Measurements from ENCODE around the gene BBOX1.
"Not testable (repeated sequence)": the region's sequence is repeated elsewhere in the genome, so short reads cannot be mapped to it uniquely, and the experiment has no call there.

The BBOX1 gene

DNA sequence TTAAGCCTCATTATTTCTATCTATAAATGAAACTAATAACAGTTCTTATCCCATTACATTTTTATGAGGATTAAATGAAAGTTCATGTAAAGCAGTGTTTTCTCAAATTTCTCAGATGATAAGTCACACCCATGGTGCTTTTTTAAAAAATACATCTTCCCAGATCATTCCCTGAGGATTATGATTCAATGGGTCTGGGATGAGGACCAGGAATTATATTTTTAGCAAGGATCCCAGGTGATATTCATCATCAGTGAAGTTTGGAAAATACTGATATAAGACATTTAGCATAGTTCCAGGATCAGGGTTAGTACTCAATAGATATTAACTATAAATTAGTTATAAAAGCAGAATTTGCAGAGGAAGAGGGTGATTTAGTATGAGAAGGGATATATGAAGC lies 89.1 kb downstream of the BBOX1 start:
- DNase-seq (ENCODE audit: low spot score): no peak

DNA sequence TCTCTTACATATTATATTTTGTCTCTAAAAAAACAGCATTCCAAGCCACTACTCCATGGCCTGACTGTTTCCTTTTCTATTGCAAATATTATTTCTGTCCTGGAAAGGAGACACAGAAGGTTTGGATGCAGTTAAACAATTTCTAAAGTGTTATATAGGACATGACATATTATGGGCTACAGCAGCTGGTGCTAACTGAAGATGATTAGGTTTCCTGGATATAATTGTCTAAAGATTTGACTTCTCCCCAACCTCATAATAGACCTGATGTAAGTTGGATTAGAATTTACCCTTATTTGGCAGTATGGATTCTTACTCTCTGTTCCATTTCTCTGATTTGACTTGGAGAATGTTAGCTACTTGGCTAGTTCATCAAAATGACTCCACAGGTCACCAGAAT lies 90.2 kb downstream of the BBOX1 start:
- DNase-seq (ENCODE audit: low spot score): no peak

DNA sequence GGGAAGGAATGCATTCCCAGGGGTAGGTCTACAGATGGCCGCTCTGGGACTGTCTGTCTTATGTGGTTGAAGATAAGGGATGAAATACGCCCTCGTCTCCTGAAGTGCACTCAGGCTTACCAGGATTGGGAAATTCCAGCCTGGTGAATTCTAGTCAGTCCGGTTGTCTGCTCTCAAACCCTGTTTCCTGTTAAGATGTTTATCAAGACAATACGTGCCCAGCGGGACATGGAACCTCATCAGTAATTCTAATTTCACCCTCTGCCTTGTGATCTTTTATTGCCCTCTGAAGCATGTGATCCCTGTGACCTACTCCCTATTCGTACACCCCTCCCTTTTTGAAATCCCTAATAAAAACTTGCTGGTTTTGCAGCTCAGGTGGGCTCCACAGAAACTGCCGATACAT lies 95.3 kb downstream of the BBOX1 start:
- not testable (repeated sequence) for DNase-seq (ENCODE audit: low spot score)

DNA sequence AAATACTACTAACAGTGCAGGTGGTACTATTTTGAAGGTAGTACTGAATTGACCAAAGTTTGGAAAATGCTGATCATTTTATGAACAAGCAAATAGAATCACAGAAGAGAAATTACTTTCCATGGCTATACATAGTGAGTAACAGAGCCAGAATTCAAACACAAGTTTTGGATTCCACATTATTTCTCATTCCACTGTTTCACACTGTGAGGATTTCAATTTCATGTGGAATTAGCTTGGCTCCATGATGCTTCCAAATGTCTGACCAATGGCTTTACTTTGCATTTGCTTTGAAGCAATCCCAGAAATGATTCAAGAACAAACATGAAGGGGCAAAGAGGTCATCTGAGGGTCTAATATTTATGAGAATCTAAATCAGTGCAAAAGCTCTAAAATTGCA lies 98.1 kb downstream of the BBOX1 start:
- no peak for DNase-seq (ENCODE audit: low spot score)

DNA sequence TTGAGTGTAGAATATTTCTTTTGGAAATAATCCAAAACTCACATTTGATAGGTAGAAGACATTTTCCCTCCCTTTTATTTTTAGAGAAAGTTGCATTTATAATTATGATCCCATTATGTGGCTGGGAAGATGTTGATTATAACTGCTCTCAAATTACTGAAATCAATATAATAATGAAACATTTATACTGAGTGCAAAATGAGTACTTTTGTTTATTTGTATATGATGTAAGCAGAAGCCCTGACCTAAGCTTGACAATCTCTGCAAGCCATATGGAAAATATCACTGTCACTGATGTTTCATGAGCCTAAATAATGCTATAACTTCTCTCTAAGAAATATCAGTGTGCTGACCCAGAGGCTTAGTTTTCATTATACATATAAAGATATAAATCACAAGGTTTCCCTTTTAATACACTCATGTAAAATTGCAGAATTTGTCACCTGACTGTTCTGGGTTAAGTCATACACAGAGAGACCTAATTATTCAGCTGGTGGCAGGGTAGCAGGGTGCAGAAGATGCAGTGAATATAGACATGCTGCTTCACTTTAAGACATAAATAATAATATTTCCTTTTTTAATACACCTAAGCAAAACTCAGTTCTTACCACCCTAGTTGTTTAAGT lies 99.2 kb downstream of the BBOX1 start:
- no peak for DNase-seq (ENCODE audit: low spot score)

DNA sequence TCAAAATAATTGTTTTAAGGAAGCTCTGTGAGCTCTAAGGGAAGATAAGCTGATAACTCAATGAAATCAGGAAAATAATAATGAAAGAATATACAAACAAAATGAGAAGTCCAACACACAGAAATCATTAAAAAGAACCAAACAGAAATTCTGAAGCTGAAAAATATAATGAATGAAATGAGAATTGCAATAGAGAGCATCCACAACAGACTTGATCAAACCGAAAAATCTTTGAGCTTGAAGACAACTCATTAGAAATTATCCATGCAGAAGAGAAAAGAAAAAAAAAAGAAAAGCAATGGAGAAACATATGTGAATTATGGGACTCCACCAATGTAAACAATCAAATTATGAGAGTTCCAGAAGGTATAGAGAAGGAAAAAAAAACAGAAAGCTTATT lies 101.0 kb downstream of the BBOX1 start:
- no peak for DNase-seq (ENCODE audit: low spot score)

DNA sequence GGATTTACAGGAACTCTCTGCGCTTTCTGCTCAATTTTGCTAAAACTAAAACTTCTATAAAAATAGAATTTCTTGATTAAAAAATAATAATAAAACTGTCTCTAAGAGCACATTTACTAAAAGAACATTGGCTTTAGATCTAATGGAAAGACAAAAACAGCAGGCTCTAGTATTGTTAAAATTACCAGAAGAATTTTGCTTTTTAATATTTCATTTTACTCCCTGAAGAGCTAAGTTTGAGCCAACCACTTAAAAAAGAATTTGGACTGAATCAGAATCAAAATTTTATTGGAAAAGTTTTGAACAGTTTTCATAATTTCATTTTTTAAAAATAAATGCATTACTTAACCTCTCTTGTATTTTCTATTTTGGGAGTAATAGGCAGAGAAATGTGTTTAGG lies 107.3 kb downstream of the BBOX1 start:
- DNase-seq (ENCODE audit: low spot score): no peak

DNA sequence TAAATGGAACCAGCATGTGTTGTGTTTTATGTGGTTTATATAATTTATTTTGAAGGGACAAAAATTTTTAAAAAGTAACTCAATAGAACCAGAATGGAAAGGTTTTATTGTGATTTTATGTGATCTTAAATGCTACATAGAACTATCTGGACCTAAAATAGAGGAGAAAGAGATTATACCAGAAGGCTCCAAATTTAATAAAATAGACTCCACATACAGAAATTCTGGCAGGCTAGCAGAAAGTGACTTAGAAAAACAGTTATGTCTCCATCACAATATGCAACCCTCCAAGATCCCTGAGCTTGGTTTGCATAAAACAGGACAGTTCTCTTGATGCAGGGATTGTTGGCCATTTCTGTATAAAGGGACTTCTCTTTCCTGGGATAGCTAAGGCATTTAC lies 107.9 kb downstream of the BBOX1 start:
- no peak for DNase-seq (ENCODE audit: low spot score)

DNA sequence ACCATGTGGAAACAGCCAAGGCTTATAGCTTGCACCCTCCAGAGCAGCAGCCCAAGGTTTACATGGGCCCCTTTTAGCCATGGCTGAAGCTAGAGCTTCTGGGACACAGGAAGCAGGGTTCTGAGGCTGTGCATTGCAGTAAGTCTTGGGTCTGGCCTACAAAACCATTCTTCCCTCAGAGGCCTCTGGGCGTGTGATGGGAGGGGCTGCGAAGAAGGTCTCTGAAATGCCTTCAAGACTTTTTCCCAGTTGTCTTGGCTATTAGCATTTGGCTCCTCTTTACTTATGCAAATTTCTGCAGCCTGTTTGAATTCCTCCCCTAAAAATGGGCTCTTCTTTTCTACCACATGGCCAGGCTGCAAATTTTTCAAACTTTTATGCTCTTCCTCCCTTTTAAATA lies 109.5 kb downstream of the BBOX1 start:
- no peak for DNase-seq (ENCODE audit: low spot score)

DNA sequence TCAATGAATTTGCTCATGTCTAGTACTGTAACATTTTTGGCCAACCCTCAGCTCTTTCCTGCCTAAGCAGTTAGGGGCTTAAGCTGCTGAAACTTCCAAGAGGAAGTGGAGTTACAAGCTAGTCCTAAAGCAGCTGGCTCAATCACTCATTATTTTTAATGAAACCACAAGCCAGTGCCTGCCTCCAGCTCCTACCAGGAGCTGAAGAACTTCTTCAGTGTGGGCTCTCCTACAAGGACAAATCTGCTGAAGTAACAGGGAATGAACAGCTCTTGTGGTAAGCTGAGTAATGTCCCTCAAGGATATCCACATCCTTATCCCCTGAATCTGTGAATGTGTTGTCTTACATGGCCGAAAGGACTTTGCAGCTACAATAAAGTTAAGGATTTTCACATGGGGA lies 112.5 kb downstream of the BBOX1 start:
- no peak for DNase-seq (ENCODE audit: low spot score)

DNA sequence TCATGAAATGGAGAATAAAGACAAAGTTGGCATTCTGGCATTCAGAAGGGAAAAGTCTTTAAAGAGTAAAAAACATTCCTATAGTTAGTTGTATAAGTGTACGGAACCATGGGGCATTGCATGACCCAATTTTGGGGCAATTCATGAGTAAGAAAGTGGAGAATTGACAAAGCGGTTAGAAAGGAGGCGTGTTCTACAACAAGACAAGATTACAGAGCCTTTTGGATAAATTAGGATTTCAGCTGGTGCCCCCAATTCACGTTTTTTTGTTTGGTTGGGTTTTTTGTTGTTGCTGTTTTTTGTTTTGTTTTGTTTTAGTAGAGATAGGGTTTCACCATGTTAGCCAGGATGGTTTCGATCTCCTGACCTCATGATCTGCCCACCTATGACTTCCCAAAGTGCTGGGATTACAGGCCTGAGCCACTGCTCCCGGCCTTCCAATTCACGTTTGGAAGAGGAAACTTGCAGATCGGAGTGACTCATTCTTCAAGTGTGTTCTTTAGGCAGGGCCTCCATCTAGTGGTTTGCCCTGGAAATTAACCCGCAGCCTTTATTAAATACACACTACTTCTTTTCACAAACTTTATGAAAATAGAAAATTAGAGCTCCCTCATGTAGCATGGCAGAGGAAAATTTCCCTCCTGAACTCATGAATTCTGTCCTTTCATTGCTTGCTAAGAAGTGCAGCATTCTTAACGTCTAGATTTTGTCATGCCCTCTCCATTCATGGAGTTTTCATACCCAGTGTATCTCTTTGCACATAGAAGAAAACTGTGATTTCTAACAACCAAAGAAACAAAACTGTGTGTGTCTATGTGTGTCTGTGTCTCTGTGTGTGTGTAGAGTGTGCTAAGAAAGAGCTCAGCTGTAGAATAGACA lies 118.1 kb downstream of the BBOX1 start:
- peak; percentile 77 for DNase-seq (ENCODE audit: low spot score)

DNA sequence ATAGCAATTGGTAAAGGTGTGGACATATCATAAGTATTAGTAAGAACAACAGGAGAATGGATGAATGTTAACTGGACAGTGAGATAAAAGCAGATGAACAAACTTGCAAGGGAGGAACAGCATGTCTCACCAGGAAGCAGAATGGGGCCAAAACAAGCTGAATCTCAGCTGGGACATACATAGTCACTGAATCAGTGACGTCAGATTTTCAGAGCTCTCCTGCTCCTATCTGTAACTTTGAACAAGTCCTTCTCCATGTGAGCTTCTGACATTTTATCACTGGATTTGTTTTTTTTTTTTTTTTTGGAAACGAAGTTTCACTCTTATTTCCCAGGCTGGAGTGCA lies 118.7 kb downstream of the BBOX1 start:
- DNase-seq (ENCODE audit: low spot score): no peak

DNA sequence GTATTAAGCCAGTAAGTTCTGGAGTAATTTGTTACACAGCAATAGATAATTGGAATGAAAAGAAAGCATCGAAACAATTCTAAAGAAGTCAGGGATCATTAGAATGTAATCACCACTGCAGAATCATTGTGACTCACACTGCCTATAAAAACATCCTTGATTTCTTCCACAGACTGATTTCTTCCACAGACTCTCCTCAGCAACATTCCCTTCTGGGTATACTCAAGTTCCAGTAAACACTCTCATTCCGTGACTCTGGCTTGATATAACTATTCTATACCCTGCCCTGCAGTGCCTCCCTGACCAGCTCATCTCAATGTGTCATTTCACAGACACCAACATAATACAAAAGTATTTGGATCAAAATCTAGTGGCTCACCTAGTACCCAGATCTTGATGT lies 120.5 kb downstream of the BBOX1 start:
- DNase-seq (ENCODE audit: low spot score): no peak

DNA sequence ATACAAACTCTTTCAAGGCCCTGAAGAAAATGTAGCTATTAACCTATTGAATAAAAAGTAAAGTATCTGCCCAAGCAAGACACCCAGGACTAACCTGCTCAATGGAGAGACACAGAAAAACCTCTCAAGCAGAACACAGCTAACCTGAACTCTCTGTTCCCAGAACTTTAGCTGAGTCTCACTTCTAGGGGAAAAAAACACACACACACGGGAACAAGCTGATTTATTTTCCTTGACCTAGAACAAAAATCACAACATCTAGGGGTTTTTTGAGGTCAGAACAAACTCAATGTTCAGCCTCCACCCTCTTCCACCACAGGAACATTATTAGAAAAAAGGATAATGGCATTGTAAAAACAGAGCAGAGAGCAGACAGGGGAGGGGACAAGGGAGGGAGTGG lies 121.6 kb downstream of the BBOX1 start:
- no peak for DNase-seq (ENCODE audit: low spot score)

DNA sequence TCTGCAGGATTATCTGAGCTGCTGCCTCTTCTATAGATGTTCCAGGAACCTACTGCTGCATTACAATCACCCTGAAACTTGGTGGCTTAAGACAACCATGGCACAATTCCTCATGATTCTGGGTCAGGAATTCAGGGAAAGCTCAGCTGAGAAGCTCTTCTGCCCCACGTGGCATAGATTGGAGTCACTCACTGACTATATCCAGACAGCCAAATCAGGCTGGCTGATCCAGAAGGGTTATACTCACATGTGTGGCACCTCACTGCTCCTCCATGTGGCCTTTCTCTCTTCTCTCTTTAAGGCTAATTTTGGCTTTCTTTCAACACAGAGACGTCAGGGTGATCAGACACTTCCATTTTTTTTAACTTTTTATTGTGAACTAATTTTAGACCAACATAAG lies 125.5 kb downstream of the BBOX1 start:
- DNase-seq (ENCODE audit: low spot score): no peak

DNA sequence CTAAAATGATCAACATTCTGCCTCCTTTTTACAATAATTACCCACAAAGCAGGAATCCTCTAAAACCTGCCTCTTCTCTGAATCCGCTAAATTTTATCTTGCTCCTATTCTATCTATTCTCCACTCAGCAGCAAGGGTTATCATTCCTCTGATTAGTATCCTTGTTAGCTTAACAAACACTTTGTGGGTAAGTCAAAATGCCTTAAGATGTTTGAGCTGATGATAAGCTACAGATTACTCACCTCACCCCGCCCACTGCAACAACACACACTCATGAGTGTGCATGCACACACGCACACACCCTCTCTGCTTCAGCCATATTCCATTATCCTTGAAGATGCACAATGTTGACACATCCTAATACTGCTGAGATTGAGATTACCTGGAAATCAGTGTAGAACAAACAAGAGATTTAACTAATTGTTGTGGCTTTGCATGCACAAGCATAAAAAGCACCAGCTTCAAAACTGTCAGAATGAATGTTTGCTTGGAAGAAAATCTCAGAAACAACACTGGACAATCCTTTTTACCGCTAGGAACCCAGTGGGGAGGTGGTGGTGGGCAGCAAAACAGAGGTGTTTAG lies 130.9 kb downstream of the BBOX1 start:
- DNase-seq (ENCODE audit: low spot score): no peak

DNA sequence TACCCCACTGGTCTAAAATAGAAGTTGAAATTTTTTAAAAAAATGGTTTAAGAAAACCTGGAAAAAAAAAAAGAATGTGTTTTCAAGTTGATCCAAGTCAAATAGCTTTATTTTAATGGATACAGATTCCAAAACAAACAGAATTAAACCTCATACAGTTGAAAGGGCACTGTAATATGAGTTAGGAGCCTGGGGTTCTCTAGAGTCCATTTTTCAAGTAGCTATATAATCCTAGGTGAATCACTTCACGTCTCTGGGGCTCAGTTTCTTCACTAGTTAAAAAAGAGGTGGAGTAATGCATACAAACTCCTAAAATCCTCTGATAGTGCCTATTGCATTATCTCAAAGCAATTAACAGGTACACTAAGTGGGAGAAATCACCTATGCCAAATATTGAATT lies 132.9 kb downstream of the BBOX1 start:
- DNase-seq (ENCODE audit: low spot score): no peak

DNA sequence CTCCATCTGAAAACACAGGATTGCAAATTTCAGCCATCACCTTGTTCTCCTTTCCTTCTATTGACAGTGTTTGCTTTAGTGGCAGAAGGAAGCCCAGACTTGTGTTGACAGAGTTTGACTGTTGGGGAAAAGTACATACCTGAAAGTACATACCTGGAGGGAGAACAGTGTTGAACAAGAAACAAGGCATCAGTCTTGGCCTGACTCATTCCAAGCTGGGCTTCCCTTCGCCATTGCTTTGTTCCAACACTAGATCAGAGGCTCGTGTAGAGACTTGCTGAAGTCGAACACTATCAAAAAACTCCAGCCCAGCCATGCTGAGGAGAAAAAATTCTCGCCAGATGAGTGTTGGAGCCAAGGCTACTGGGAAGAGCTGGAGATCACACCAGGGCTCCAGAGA lies 133.4 kb downstream of the BBOX1 start:
- DNase-seq (ENCODE audit: low spot score): no peak

DNA sequence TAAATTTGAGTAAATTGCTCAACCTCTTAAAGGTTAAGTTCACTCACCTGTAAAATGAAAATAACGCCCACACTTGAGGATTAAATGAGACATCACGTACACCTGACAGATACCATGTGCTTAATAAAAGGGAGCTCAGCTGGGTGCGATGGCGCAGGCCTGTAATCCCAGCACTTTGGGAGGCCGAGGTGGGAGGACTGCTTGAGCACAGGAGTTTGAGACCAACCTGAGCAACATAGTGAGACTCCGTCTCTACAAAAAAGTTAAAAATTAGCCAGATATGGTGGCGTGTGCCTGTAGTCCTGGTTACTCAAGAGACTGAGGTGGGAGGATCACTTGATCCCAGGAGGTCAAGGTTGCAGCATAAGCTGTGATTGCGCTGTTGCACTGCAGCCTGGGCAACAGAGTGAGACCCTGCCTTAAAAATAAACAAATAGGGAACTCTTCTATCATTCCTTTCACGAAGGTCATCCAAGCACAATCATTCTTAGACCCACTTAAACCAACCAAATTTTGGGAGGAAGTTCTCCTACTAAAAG lies 134.1 kb downstream of the BBOX1 start:
- no peak for DNase-seq (ENCODE audit: low spot score)

DNA sequence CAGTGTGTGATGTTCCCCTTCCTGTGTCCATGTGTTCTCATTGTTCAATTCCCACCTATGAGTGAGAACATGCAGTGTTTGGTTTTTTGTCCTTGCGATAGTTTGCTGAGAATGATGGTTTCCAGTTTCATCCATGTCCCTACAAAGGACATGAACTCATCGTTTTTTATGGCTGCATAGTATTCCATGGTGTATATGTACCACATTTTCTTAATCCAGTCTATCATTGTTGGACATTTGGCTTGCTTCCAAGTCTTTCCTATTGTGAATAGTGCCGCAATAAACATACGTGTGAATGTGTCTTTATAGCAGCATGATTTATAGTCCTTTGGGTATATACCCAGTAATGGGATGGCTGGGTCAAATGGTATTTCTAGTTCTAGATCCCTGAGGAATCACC lies 134.9 kb downstream of the BBOX1 start:
- DNase-seq (ENCODE audit: low spot score): not testable (repeated sequence)
